ENCODE results near the gene SLC44A3. TPM values are rescaled to one million over a fixed set of nuclear protein-coding genes. Genes with fewer than 3 reads are reported as not detected.

SLC44A3 gene
- total and polyA plus RNA-seq, 3 experiments from 2014 or later: 0.31 to 0.83 (median 0.47) TPM

DNA sequence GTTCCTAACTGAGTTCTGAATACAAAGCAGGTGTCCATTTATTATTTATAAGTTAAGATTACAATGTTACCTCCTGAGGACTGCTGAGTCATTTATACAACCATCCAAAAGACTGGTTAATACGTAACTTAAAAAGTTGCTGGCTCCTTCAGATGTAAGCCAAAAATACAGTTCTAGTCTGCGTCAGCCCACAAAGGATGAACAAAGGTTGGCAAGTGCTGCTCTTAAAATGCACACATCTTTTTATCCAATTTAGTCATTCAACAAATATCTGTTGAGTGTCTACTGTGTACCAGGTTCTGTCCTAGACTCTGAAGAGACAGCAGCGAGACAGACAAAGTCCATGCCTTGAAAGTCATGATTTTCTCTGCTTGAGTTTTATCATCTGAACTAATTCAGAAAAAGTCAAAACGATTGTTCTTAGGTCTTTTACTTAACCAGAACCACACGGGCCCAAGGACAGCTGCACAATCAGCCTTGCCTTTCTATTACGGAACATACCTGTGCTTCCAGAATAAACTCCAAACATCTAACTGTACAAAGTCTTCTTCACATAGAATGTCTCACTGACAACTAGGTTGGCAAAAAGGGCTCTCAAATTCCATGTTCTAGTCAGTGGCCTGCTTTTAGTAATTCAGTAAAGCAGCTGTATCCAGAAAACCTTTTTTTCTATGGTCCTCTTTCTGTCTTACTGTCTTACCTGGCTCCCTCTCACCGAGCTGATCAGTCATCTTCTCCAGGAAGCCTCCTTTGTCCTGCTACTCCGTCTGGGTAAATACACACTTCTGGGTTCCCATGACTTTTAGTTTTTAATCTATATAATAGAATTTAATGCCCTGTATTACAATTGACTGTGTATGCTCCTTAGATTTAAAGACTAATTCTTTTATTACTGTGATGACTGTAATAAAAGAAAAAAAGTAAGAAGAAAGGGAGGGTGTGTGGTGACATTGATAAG, 122.3 kb downstream of the SLC44A3 start:
- no peaks in the 10 kb centered on the region for H3K9me3 ChIP-seq (ENCODE audit: low read length)
- no peaks in the 10 kb centered on the region for H3K4me1 Mint-ChIP-seq
- H3K4me3 Mint-ChIP-seq: no peak overlapping the region
- no peak overlapping the region for H3K27ac Mint-ChIP-seq
- H3K27me3 ChIP-seq (ENCODE audit: insufficient read depth, low read length, poor library complexity, severe bottlenecking): no peaks in the 10 kb centered on the region
- DNase-seq: no peak
- H3K27me3 Mint-ChIP-seq: peaks cover 10 to 42% of the 10 kb centered on the region in 2 donors
- H3K36me3 Mint-ChIP-seq: no peaks in the 10 kb centered on the region
- H3K9me3 Mint-ChIP-seq: no peaks in the 10 kb centered on the region
- no peak overlapping the region for H3K27ac ChIP-seq (ENCODE audit: low read depth, low read length)
- POLR2A ChIA-PET: no interaction called here
- no peaks in the 10 kb centered on the region for H3K36me3 ChIP-seq (ENCODE audit: insufficient read depth, low read length)
- no peak overlapping the region for H3K4me3 ChIP-seq (ENCODE audit: low read length)
- CTCF ChIA-PET: no interaction called here
- H3K4me1 ChIP-seq (ENCODE audit: insufficient read depth, low read length): no peaks in the 10 kb centered on the region

Other genes with a start within 250 kb of the SLC44A3 start
- 1 to 10 TPM; 1.6 to 2.3 TPM for gene CNN3, start 106.8 kb downstream of the SLC44A3 start, total RNA-seq
- gene CNN3, start 106.8 kb downstream of the SLC44A3 start, polyA plus RNA-seq: 2.8 TPM

Measured in CD8-positive, alpha-beta memory T cell (primary cell).